GM19455 (cell line): ENCODE data around the gene CFH.
"Not testable (repeated sequence)": the region's sequence is repeated elsewhere in the genome, so short reads cannot be mapped to it uniquely, and the experiment has no call there.

Source experiments
- ATAC-seq: cut with Tn5 transposase; IDR thresholded peaks from one replicate; pipeline ENCODE4 v1.9.1; 2021; ENCODE audit not compliant: unreplicated experiment

Gene CFH

GRCh38 chr1:196743244-196743643, 91.4 kb downstream of the CFH start:
- ATAC-seq = peak; percentile 85

- ATAC-seq = not testable (repeated sequence)
These were observed 113.3 kb downstream of the CFH start for GRCh38 chr1:196765019-196765740.

- ATAC-seq = not testable (repeated sequence)
These were observed 118.0 kb downstream of the CFH start for GRCh38 chr1:196769823-196770222.

- ATAC-seq = no peak
These were observed 121.9 kb downstream of the CFH start for GRCh38 chr1:196773713-196774112.

GRCh38 chr1:196774175-196774574, 122.3 kb downstream of the CFH start:
- no peak for ATAC-seq

- no peak for ATAC-seq
These were observed 122.8 kb downstream of the CFH start, which contains the start of gene CFHR3 for GRCh38 chr1:196774603-196775002. CFHR3 (plus strand) TSS chr1:196774840; CDS start chr1:196774887, 47 bp downstream.

GRCh38 chr1:196777603-196778002, 125.8 kb downstream of the CFH start:
- no peak for ATAC-seq

- ATAC-seq = no peak
These were observed 127.2 kb downstream of the CFH start for GRCh38 chr1:196779093-196779492.

GRCh38 chr1:196791252-196791651, 139.4 kb downstream of the CFH start:
- ATAC-seq = not testable (repeated sequence)

- not testable (repeated sequence) for ATAC-seq
These were observed 142.3 kb downstream of the CFH start for GRCh38 chr1:196794103-196794502.
